ENCODE results near the gene NHS.
"Not testable (repeated sequence)": the region's sequence is repeated elsewhere in the genome, so short reads cannot be mapped to it uniquely, and the experiment has no call there.

NHS gene

GRCh38 chrX:17566740-17567139 is 191.7 kb downstream of the NHS start:
- TF ChIP-seq CTCF (IDR thresholded peaks at IDR 0.05; ENCODE audit: low read length, missing control alignments), result no peak
- no peak for DNase-seq (ENCODE audit: low read depth)
- H3K4me3 ChIP-seq (replicated peaks; ENCODE audit: low read depth, low read length), result no peak overlapping the region

- H3K4me3 ChIP-seq (replicated peaks; ENCODE audit: low read depth, low read length), result no peak overlapping the region
- DNase-seq (ENCODE audit: low read depth), result no peak
- no peak for TF ChIP-seq CTCF (IDR thresholded peaks at IDR 0.05; ENCODE audit: low read length, missing control alignments)
Measured at GRCh38 chrX:17567187-17567586, 192.2 kb downstream of the NHS start.

GRCh38 chrX:17567821-17568220 is 192.8 kb downstream of the NHS start:
- no peak overlapping the region for H3K4me3 ChIP-seq (replicated peaks; ENCODE audit: low read depth, low read length)
- DNase-seq (ENCODE audit: low read depth), result no peak
- no peak for TF ChIP-seq CTCF (IDR thresholded peaks at IDR 0.05; ENCODE audit: low read length, missing control alignments)

GRCh38 chrX:17568804-17569203 is 193.8 kb downstream of the NHS start:
- not testable (repeated sequence) for DNase-seq (ENCODE audit: low read depth); H3K4me3 ChIP-seq (replicated peaks; ENCODE audit: low read depth, low read length)

- no peak for TF ChIP-seq CTCF (IDR thresholded peaks at IDR 0.05; ENCODE audit: low read length, missing control alignments)
- H3K4me3 ChIP-seq (replicated peaks; ENCODE audit: low read depth, low read length), result no peak overlapping the region
- no peak for DNase-seq (ENCODE audit: low read depth)
Measured at GRCh38 chrX:17579026-17579425, 204.0 kb downstream of the NHS start.

- TF ChIP-seq CTCF (IDR thresholded peaks at IDR 0.05; ENCODE audit: low read length, missing control alignments), result no peak
- DNase-seq (ENCODE audit: low read depth), result peak; percentile 80
- H3K4me3 ChIP-seq (replicated peaks; ENCODE audit: low read depth, low read length), result no peak overlapping the region
Measured at GRCh38 chrX:17580539-17581152, 205.6 kb downstream of the NHS start.

- no peak for TF ChIP-seq CTCF (IDR thresholded peaks at IDR 0.05; ENCODE audit: low read length, missing control alignments)
- H3K4me3 ChIP-seq (replicated peaks; ENCODE audit: low read depth, low read length), result no peak overlapping the region
- DNase-seq (ENCODE audit: low read depth), result no peak
Measured at GRCh38 chrX:17581641-17582040, 206.6 kb downstream of the NHS start.
